ENCODE results near the gene RAPGEF1. TPM values are rescaled to one million over a fixed set of nuclear protein-coding genes. Genes with fewer than 3 reads are reported as not detected.

Gene RAPGEF1
- total and polyA plus RNA-seq, 7 experiments from 2014 or later = 1.2 to 181 (median 84.8) TPM

DNA sequence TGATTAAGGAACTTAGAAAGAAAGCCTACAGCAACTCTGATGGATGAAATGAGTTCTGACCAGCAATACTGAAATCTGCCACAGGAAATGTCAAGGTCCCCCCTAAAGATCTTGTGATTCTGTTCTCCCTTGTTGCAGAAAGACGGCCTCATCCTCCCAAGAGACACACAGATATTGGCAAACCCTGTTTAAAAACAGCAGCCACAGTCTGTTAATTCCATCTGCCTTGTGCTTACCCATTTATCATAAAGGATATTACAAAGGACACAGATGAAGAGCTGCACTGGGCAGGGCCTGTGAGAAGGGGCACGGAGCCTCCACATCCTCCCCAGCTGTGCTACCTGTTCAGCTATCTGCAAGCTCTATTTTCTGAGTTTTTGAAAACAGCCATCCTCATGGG lies 15.2 kb downstream of the RAPGEF1 start:
- ChIA-PET CTCF (no interaction called here), POLR2A (no interaction called here)
- Histone ChIP-seq H3K27ac (ENCODE audit: low read depth, low read length) (no peak overlapping the region), H3K4me3 (ENCODE audit: low read length) (no peak overlapping the region), H3K9me3 (ENCODE audit: control insufficient read depth in 2 of 3, low read length in 3 of 3) (no peaks in the 10 kb centered on the region), H3K27me3 (ENCODE audit: control insufficient read depth in 2 of 2, insufficient read depth in 2 of 2, low read length in 2 of 2) (no peaks in the 10 kb centered on the region), H3K4me1 (ENCODE audit: control insufficient read depth in 2 of 2, insufficient read depth in 2 of 2, low read length in 2 of 2) (peaks cover 37 to 58% of the 10 kb centered on the region in 2 donors), H3K36me3 (ENCODE audit: control insufficient read depth in 2 of 3, insufficient read depth in 3 of 3, low read length in 3 of 3) (peaks cover 0 to 7% (median 0%) of the 10 kb centered on the region in 3 experiments)
- Mint-ChIP-seq H3K27me3 (no peaks in the 10 kb centered on the region), H3K4me3 (peak overlapping the region in 6 of 10 donors; percentile 2 to 46 (median 38)), H3K36me3 (peaks cover 0 to 21% (median 6%) of the 10 kb centered on the region in 5 donors), H3K4me1 (peaks cover 48 to 91% (median 74%) of the 10 kb centered on the region in 7 donors), H3K27ac (peak overlapping the region in 8 of 9 donors; percentile 2 to 72 (median 36)), H3K9me3 (no peaks in the 10 kb centered on the region)
- intact Hi-C loops (cut with micrococcal nuclease) = loop anchor here in 1 of 2 donors (5.0 kb wide), 1 partner anchor 452 kb away; no protein-coding TSS in a partner anchor
- no peak for DNase-seq
- no peak for ATAC-seq

DNA sequence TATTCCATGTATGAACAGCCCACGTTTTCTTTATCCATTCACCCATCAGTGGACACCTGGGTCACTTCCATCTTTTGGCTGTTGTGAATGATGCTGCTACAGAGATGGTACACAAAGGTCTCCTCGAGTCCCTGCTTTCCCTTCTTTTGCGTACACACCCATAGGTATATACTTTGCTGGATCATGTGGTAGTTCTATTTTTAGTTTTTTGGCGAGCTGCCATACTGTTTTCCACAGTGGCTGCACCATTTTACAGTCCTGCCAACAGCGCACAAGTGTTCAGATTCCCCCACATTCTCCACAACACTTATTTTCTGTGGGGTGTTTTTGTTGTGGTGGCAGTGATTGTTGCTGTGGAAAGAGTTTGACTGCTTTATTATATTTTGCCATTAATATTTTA lies 16.2 kb downstream of the RAPGEF1 start:
- peak overlapping the region in 2 of 9 donors; percentile 41 to 59 for H3K27ac Mint-ChIP-seq
- no peaks in the 10 kb centered on the region for H3K27me3 ChIP-seq (ENCODE audit: control insufficient read depth in 2 of 2, insufficient read depth in 2 of 2, low read length in 2 of 2)
- H3K9me3 ChIP-seq (ENCODE audit: control insufficient read depth in 2 of 3, low read length in 3 of 3) = no peaks in the 10 kb centered on the region
- POLR2A ChIA-PET = no interaction called here
- H3K27me3 Mint-ChIP-seq = no peaks in the 10 kb centered on the region
- peaks cover 0 to 20% (median 6%) of the 10 kb centered on the region in 5 donors for H3K36me3 Mint-ChIP-seq
- H3K4me3 ChIP-seq (ENCODE audit: low read length) = no peak overlapping the region
- H3K4me1 ChIP-seq (ENCODE audit: control insufficient read depth in 2 of 2, insufficient read depth in 2 of 2, low read length in 2 of 2) = peaks cover 29 to 52% of the 10 kb centered on the region in 2 donors
- CTCF ChIA-PET = interaction anchor here (0.6 kb wide), 2 partner anchors 13 to 789 kb away, joined by 3 read pairs; no protein-coding TSS in a partner anchor
- H3K4me1 Mint-ChIP-seq = peaks cover 39 to 91% (median 70%) of the 10 kb centered on the region in 7 donors
- H3K36me3 ChIP-seq (ENCODE audit: control insufficient read depth in 2 of 3, insufficient read depth in 3 of 3, low read length in 3 of 3) = peaks cover 0 to 7% (median 0%) of the 10 kb centered on the region in 3 experiments
- H3K27ac ChIP-seq (ENCODE audit: low read depth, low read length) = no peak overlapping the region
- no peaks in the 10 kb centered on the region for H3K9me3 Mint-ChIP-seq
- ATAC-seq = no peak
- DNase-seq = no peak
- H3K4me3 Mint-ChIP-seq = no peak overlapping the region
- intact Hi-C loops (cut with micrococcal nuclease) = no loop called here

DNA sequence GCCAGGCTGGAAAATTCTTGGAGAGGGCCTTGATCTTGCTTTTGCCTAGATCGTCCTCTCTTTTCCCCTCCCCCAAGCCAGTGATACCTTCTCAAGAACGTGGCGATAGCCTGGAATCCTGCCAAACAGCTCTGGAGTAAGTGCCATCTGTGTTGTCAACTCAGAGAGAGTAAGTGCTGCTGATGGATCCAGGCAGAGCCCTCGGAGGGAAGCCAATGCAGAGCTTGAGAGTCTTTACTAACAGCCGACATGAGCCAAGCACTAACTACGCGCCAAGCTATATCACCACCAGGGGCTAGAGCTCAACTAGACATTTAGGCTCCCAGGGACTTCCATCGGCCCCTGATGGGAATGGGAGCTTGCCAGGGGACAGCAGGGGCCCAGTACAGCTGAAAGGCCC lies 17.6 kb downstream of the RAPGEF1 start:
- ChIA-PET CTCF (interaction anchor here (0.9 kb wide), 1 partner anchor 15 kb away, joined by 4 read pairs; no protein-coding TSS in a partner anchor), POLR2A (interaction anchor here (1.0 kb wide), 1 partner anchor 10 kb away, joined by 4 read pairs; no protein-coding TSS in a partner anchor)
- ATAC-seq (no peak), DNase-seq (no peak)
- peaks cover 20 to 49% of the 10 kb centered on the region in 2 donors for H3K4me1 ChIP-seq (ENCODE audit: control insufficient read depth in 2 of 2, insufficient read depth in 2 of 2, low read length in 2 of 2)
- Mint-ChIP-seq H3K36me3 (peaks cover 0 to 23% (median 7%) of the 10 kb centered on the region in 5 donors), H3K4me1 (peaks cover 39 to 91% (median 62%) of the 10 kb centered on the region in 7 donors), H3K9me3 (no peaks in the 10 kb centered on the region), H3K27me3 (no peaks in the 10 kb centered on the region), H3K27ac (no peak overlapping the region), H3K4me3 (no peak overlapping the region)
- no peaks in the 10 kb centered on the region for H3K9me3 ChIP-seq (ENCODE audit: control insufficient read depth in 2 of 3, low read length in 3 of 3)
- intact Hi-C loops (cut with micrococcal nuclease) = no loop called here
- no peak overlapping the region for H3K4me3 ChIP-seq (ENCODE audit: low read length)
- peaks cover 0 to 7% (median 0%) of the 10 kb centered on the region in 3 experiments for H3K36me3 ChIP-seq (ENCODE audit: control insufficient read depth in 2 of 3, insufficient read depth in 3 of 3, low read length in 3 of 3)
- no peaks in the 10 kb centered on the region for H3K27me3 ChIP-seq (ENCODE audit: control insufficient read depth in 2 of 2, insufficient read depth in 2 of 2, low read length in 2 of 2)
- no peak overlapping the region for H3K27ac ChIP-seq (ENCODE audit: low read depth, low read length)

DNA sequence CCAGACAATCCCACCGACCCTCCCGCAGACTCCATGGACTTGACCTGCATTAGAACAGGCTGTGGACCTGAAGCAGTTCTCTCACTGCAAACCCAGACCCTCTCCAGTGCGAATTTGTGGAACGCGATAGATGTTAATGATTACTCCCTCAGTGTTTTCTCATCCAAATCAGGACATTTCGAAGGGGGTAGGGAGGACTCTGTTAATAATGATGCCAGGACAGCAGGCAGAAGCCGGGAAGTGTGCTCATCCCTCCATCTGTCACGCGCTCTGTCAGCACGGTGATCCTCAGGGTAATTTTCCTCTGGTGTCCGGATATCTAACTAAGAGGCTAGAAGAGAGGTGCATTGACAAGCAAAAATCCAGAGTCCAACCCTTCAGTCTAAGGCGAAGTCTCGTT lies 18.8 kb downstream of the RAPGEF1 start:
- no peak overlapping the region for H3K4me3 ChIP-seq (ENCODE audit: low read length)
- peaks cover 0 to 26% (median 9%) of the 10 kb centered on the region in 5 donors for H3K36me3 Mint-ChIP-seq
- H3K4me1 ChIP-seq (ENCODE audit: control insufficient read depth in 2 of 2, insufficient read depth in 2 of 2, low read length in 2 of 2) = peaks cover 16 to 37% of the 10 kb centered on the region in 2 donors
- no peaks in the 10 kb centered on the region for H3K27me3 ChIP-seq (ENCODE audit: control insufficient read depth in 2 of 2, insufficient read depth in 2 of 2, low read length in 2 of 2)
- H3K27ac ChIP-seq (ENCODE audit: low read depth, low read length) = no peak overlapping the region
- intact Hi-C loops (cut with micrococcal nuclease) = no loop called here
- POLR2A ChIA-PET = no interaction called here
- ATAC-seq (no peak), DNase-seq (no peak)
- H3K9me3 Mint-ChIP-seq = no peaks in the 10 kb centered on the region
- H3K36me3 ChIP-seq (ENCODE audit: control insufficient read depth in 2 of 3, insufficient read depth in 3 of 3, low read length in 3 of 3) = peaks cover 0 to 7% (median 0%) of the 10 kb centered on the region in 3 experiments
- H3K27ac Mint-ChIP-seq = peak overlapping the region in 4 of 9 donors; percentile 12 to 28 (median 20)
- H3K9me3 ChIP-seq (ENCODE audit: control insufficient read depth in 2 of 3, low read length in 3 of 3) = no peaks in the 10 kb centered on the region
- H3K4me3 Mint-ChIP-seq = no peak overlapping the region
- H3K27me3 Mint-ChIP-seq = no peaks in the 10 kb centered on the region
- H3K4me1 Mint-ChIP-seq = peaks cover 39 to 86% (median 64%) of the 10 kb centered on the region in 7 donors
- CTCF ChIA-PET = no interaction called here

DNA sequence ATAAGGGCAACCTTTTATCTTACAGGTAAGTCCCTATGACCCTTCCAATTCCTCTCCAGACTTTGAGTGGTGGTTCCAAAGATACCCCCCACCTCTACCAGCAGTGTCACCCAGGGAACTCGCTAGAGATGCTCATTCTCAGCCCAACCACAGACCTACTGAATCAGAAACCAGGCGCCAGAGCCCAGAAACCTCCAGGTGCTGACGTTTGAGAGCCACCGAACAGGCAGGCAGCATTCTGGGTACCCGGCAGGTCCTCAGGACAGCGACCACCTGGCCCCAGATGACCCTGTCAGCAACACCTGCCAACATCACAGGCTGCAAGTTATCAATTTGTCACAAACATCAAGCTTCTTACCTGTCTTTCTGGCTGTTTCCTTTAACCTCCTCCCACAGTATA lies 19.5 kb downstream of the RAPGEF1 start:
- no peaks in the 10 kb centered on the region for H3K9me3 Mint-ChIP-seq
- peak overlapping the region in 4 of 9 donors; percentile 19 to 83 (median 26) for H3K27ac Mint-ChIP-seq
- Histone ChIP-seq H3K36me3 (ENCODE audit: control insufficient read depth in 2 of 3, insufficient read depth in 3 of 3, low read length in 3 of 3) (peaks cover 0 to 7% (median 0%) of the 10 kb centered on the region in 3 experiments), H3K4me3 (ENCODE audit: low read length) (no peak overlapping the region), H3K27me3 (ENCODE audit: control insufficient read depth in 2 of 2, insufficient read depth in 2 of 2, low read length in 2 of 2) (no peaks in the 10 kb centered on the region), H3K27ac (ENCODE audit: low read depth, low read length) (no peak overlapping the region), H3K9me3 (ENCODE audit: control insufficient read depth in 2 of 3, low read length in 3 of 3) (no peaks in the 10 kb centered on the region), H3K4me1 (ENCODE audit: control insufficient read depth in 2 of 2, insufficient read depth in 2 of 2, low read length in 2 of 2) (peaks cover 15 to 33% of the 10 kb centered on the region in 2 donors)
- ChIA-PET POLR2A (no interaction called here), CTCF (interaction anchor here (1.1 kb wide), 1 partner anchor 26 kb away, joined by 3 read pairs; no protein-coding TSS in a partner anchor)
- DNase-seq (no peak), ATAC-seq (peak; percentile 25)
- intact Hi-C loops (cut with micrococcal nuclease) = no loop called here
- peaks cover 37 to 84% (median 68%) of the 10 kb centered on the region in 7 donors for H3K4me1 Mint-ChIP-seq
- peak overlapping the region in 1 of 10 donors; percentile 33 for H3K4me3 Mint-ChIP-seq
- H3K36me3 Mint-ChIP-seq = peaks cover 0 to 25% (median 10%) of the 10 kb centered on the region in 5 donors
- no peaks in the 10 kb centered on the region for H3K27me3 Mint-ChIP-seq

DNA sequence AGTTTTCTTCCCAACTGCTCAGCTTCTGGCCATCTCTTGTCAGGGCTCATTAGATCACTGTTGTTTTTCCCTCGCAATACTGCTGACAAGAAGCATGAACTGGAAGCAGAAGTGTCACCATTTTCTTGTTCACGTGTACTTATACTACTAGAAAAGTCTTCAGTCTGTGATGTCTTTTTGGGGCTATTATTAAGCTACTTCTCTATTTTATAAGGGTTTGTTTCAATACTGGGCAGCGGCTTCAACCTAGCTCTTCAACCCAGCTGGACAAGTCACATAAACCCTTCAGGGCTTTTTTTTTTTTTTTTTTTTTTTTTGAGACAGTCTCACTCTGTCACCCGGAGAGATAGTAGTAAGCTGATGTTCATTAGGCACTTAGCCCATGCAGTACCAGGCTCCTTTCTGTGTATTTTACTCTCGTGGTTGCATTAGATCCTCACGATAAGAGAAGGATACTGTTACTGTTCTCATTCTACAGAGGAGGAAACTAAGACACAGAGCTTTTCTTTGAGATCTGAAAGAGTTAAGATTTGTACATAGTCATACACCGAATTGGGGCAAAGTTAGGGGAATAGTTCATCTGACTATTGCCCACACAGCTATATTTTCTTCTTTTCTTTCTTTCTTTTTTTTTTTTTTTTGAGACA lies 20.5 kb downstream of the RAPGEF1 start:
- no peaks in the 10 kb centered on the region for H3K27me3 Mint-ChIP-seq
- no peak overlapping the region for H3K4me3 Mint-ChIP-seq
- H3K27me3 ChIP-seq (ENCODE audit: control insufficient read depth in 2 of 2, insufficient read depth in 2 of 2, low read length in 2 of 2) = no peaks in the 10 kb centered on the region
- peaks cover 0 to 7% (median 3%) of the 10 kb centered on the region in 3 experiments for H3K36me3 ChIP-seq (ENCODE audit: control insufficient read depth in 2 of 3, insufficient read depth in 3 of 3, low read length in 3 of 3)
- intact Hi-C loops (cut with micrococcal nuclease) = no loop called here
- DNase-seq = no peak
- H3K9me3 ChIP-seq (ENCODE audit: control insufficient read depth in 2 of 3, low read length in 3 of 3) = no peaks in the 10 kb centered on the region
- H3K4me3 ChIP-seq (ENCODE audit: low read length) = no peak overlapping the region
- no peaks in the 10 kb centered on the region for H3K9me3 Mint-ChIP-seq
- ChIA-PET CTCF (interaction anchor here (0.8 to 1.1 kb wide), 2 partner anchors 10 to 25 kb away, joined by 3 read pairs; no protein-coding TSS in a partner anchor), POLR2A (interaction anchor here (1.2 kb wide), 1 partner anchor 43 kb away, joined by 3 read pairs; no protein-coding TSS in a partner anchor)
- peaks cover 29 to 81% (median 62%) of the 10 kb centered on the region in 7 donors for H3K4me1 Mint-ChIP-seq
- peaks cover 5 to 24% of the 10 kb centered on the region in 2 donors for H3K4me1 ChIP-seq (ENCODE audit: control insufficient read depth in 2 of 2, insufficient read depth in 2 of 2, low read length in 2 of 2)
- no peak overlapping the region for H3K27ac ChIP-seq (ENCODE audit: low read depth, low read length)
- peaks cover 0 to 28% (median 10%) of the 10 kb centered on the region in 5 donors for H3K36me3 Mint-ChIP-seq
- no peak overlapping the region for H3K27ac Mint-ChIP-seq
- peak; percentile 63 for ATAC-seq

Data from naive thymus-derived CD4-positive, alpha-beta T cell (primary cell).